NCI-H774 (cell line): Measurements from ENCODE around the gene JUN.

Experiments used
- DNase-seq: peaks from one replicate; lab custom pipeline; 2025; lab: John Stamatoyannopoulos, UW

Gene JUN

GRCh38 chr1:58783993-58784757 is at the start of gene JUN:
JUN (minus strand) TSS chr1:58784047; CDS start chr1:58783070, 977 bp downstream.
- DNase-seq = peak; percentile 100

GRCh38 chr1:58833166-58833565 is 49.3 kb upstream of the JUN start:
- no peak for DNase-seq

GRCh38 chr1:58830291-58830690 is 46.4 kb upstream of the JUN start:
- no peak for DNase-seq

GRCh38 chr1:58829866-58830265 is 46.0 kb upstream of the JUN start:
- no peak for DNase-seq

- DNase-seq = no peak
Observed at GRCh38 chr1:58827298-58827697, 43.5 kb upstream of the JUN start.

- no peak for DNase-seq
Observed at GRCh38 chr1:58824753-58825389, 41.0 kb upstream of the JUN start.

- DNase-seq = no peak
Observed at GRCh38 chr1:58823481-58824010, 39.7 kb upstream of the JUN start.

- DNase-seq = no peak
Observed at GRCh38 chr1:58821309-58821708, 37.5 kb upstream of the JUN start.

- no peak for DNase-seq
Observed at GRCh38 chr1:58818976-58819375, 35.1 kb upstream of the JUN start.

GRCh38 chr1:58818075-58818474 is 34.2 kb upstream of the JUN start:
- DNase-seq = peak; percentile 11

GRCh38 chr1:58816747-58817221 is 32.9 kb upstream of the JUN start:
- peak; percentile 53 for DNase-seq

GRCh38 chr1:58816072-58816746 is 32.4 kb upstream of the JUN start:
- DNase-seq = peak; percentile 95

- DNase-seq = peak; percentile 67
Observed at GRCh38 chr1:58815686-58816071, 31.8 kb upstream of the JUN start.

- DNase-seq = peak; percentile 92
Observed at GRCh38 chr1:58815069-58815685, 31.3 kb upstream of the JUN start.

GRCh38 chr1:58814251-58815068 is 30.6 kb upstream of the JUN start:
- peak; percentile 45 for DNase-seq

- no peak for DNase-seq
Observed at GRCh38 chr1:58813801-58814200, 30.0 kb upstream of the JUN start.

- DNase-seq = no peak
Observed at GRCh38 chr1:58813361-58813760, 29.5 kb upstream of the JUN start.

- no peak for DNase-seq
Observed at GRCh38 chr1:58812926-58813325, 29.1 kb upstream of the JUN start.

GRCh38 chr1:58812468-58812867 is 28.6 kb upstream of the JUN start:
- no peak for DNase-seq

- DNase-seq = no peak
Observed at GRCh38 chr1:58811303-58811702, 27.5 kb upstream of the JUN start.

- no peak for DNase-seq
Observed at GRCh38 chr1:58809325-58810010, 25.6 kb upstream of the JUN start.
